HG03025 (cell line): ENCODE measurements around the gene BEAN1.

Experiments used
- ATAC-seq: cut with Tn5 transposase; IDR thresholded peaks from one replicate; pipeline ENCODE4 v1.9.1; 2021; ENCODE audit warnings: mild to moderate bottlenecking, moderate library complexity; ENCODE audit not compliant: unreplicated experiment, low FRiP score

Gene BEAN1

DNA sequence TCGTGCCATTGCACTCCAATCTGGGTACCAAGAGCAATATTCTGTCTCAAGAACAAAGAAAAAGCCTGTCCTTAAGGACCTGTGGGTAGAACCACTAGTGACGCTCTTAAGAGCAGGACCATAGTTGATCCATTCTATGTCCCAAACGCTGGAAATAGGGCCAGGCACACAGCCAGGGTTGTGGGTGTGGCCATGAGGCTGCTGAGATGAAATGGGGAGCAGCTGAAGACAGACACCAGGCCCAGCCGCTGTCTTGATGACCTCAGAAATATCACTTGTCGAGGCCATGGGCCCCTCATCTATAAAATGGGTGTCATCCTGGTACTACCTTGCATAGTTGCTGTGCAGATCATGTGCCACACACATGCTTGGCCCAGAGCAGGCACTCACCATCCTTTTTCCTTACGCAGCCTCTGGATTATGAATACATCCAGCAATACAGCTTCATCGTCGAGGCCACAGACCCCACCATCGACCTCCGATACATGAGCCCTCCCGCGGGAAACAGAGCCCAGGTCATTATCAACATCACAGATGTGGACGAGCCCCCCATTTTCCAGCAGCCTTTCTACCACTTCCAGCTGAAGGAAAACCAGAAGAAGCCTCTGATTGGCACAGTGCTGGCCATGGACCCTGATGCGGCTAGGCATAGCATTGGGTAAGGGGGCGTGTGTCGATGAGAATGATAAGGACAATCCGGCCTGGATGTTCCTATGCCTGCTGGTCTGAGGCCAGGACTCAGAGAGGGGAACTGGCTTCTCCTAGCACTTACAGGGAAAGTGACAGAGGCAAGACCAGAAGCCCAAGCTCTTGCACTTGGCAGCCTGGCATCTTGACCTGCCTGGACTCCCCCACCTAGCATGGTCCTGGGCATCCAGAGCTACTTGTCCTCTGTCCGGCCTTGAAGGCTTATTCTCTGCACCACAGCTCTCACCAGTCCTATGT lies 35.1 kb upstream of the BEAN1 start:
- no peak for ATAC-seq

- no peak for ATAC-seq
These were observed 31.1 kb upstream of the BEAN1 start for GRCh38 chr16:66395806-66396555.

GRCh38 chr16:66397736-66398433 lies 29.2 kb upstream of the BEAN1 start:
- ATAC-seq = no peak

GRCh38 chr16:66399031-66399430 lies 28.1 kb upstream of the BEAN1 start:
- ATAC-seq = no peak

DNA sequence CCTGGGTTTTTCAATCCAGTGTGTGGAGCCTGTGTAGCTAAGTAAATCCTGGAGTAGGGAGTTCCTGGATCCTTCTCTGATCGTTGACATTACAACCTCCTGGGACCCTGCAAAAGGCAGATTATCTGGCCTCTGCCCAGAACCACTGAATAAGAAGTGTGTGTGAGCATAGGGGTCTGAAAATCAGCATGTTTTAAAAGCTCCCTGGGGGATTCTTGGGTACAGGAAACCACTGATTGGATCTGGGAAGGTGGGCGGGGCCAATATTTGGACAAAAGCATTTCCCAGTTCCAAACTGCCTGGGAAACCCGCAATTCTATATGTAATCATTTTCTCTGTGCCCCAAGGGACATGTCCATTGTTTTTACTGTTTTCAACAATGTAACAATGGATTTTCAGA lies 27.2 kb upstream of the BEAN1 start:
- ATAC-seq = no peak

- no peak for ATAC-seq
These were observed 26.4 kb upstream of the BEAN1 start for GRCh38 chr16:66400503-66401380.

DNA sequence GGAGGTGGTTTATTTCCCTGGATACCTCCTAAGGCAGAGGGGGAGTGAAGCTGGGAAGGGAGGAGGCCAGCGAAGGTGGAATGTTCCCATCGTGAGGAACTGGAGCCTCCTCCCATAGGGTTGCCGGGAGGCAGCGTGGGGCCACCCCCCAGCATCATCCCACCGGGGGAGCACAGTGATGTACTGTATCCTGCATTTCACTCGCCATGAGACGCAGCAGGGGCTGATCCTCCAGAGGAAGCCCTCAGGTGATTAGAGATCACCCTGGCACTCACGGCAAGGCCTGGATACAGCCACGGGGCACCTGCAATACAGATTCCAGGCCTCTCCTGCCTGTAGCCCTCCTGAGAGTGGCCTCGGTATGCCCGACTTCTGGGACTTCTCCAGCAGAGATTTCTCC lies 25.5 kb upstream of the BEAN1 start:
- no peak for ATAC-seq

DNA sequence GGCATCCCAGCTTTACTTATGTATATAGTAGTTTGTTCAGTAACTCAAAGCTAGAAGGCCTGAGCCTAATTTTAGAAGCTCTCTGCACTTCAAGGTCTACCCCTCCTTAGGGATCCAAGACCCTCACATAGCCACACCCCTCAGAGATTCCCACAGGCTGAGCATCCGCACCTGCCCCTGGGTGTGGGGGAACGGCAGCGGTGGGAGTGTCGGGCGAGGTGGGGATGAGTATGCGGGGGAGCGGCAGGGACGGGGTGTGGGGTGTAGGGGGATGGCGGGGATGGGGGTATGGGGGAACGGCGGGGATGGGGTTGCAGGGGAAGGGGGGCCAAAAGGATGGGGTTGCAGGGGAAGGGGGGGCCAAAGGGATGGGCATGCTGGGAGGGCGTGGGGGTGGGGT lies 24.9 kb upstream of the BEAN1 start:
- ATAC-seq = no peak

DNA sequence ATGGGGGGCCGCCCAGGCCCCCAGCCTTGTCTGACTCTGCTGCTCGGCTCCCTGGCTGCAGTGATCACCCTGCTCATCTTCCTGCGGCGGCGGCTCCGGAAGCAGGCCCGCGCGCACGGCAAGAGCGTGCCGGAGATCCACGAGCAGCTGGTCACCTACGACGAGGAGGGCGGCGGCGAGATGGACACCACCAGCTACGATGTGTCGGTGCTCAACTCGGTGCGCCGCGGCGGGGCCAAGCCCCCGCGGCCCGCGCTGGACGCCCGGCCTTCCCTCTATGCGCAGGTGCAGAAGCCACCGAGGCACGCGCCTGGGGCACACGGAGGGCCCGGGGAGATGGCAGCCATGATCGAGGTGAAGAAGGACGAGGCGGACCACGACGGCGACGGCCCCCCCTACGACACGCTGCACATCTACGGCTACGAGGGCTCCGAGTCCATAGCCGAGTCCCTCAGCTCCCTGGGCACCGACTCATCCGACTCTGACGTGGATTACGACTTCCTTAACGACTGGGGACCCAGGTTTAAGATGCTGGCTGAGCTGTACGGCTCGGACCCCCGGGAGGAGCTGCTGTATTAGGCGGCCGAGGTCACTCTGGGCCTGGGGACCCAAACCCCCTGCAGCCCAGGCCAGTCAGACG lies 24.4 kb upstream of the BEAN1 start:
- ATAC-seq = no peak

GRCh38 chr16:66403531-66404145 lies 23.5 kb upstream of the BEAN1 start:
- no peak for ATAC-seq

- ATAC-seq = no peak
These were observed 21.9 kb upstream of the BEAN1 start for GRCh38 chr16:66405057-66405783.

GRCh38 chr16:66406534-66407221 lies 20.4 kb upstream of the BEAN1 start:
- peak; percentile 70 for ATAC-seq

DNA sequence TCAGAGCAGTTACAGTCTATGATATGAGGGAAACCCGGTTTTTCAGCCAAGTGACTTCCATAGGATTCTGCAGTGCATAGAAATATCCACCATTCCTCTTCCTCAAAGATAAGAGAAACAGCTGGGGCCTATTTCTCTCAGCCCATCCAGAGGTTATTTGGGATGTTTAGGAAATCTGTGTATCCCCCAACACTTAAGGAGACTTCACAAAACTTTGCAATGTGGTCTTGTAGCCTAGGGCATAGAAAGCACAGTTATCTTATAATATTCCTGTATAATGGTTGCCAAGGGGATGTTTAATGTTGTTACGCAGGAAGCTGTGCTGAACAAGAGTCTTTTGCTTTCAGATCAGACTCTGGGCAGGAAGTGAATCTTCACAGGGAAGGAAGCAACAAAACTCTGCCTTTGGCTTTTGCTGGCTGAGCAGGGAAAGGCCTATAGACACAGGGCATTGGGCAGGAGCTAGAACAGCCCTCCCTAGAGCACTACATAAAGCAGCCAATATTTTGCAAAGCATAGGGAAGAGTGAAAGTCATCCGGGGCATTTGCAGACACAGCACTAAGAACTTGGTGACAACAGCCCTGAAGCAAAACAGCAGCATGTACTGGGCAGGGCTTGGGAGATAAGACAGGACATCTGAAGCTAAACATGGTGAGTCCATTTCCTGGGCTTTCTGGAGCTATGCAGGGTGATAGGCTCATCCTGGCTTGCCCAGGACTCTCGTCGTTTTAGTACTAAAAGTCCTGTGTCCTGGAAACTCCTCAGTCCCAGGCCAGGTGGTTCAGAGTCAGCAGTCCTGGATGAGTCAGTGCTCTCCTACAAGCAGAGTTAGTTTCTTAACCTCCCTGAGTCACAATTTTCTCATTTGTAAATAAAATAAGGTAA lies 18.7 kb upstream of the BEAN1 start:
- no peak for ATAC-seq

DNA sequence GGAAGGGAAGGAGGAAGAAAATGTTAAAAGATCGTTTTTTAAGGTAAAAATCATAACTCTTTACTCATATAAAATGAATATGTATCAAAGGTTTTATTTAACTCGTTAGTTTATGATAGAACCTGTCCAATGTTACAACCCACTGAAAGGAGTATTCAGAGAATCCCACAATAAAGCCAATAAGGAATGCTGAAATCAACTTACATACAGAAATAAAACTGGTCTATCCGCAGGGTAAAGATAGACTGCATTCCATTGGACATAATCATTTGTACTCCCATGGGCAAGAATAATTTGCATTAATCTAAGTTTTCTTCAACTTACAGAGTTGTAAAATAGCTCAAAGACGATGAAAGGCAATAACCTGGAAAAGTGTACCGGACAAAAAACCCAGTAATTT lies 17.9 kb upstream of the BEAN1 start:
- no peak for ATAC-seq

DNA sequence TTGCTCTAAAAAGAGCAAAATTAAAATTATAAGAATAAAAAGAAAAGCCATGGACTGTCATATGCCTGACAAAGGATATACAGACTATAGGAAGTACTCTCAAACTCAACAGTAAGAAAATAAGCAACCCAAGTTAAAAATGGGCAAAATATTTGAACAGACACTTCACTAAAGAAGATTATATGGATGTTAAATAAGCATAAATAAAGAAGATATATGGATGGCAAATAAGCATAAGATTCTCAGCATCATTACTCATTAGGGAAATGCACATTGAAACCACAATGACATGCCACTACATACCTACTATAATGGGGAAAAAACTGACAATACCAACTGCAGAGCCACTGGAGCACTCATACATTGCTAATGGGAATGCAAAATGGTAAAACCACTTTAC lies 14.9 kb upstream of the BEAN1 start:
- no peak for ATAC-seq

GRCh38 chr16:66414891-66415290 lies 12.2 kb upstream of the BEAN1 start:
- ATAC-seq = no peak

DNA sequence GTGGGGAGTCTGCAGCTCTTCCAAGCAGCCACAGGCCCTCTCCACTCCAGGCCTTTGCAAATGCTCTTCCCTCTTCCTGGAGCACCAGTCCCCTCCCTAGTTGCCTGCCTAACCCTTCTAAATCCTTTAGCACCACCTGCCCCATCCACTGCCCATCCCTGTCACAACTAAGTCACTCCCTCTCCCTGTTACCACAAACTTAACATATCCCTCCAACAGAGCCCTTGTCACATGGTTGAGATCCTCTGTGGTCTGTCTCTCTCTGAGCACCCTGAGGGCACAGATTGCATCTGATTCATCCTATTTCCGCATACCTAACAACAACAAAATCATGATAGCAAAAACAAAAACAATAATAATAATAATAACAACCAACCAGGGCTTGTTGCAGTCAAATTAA lies 11.0 kb upstream of the BEAN1 start:
- ATAC-seq = no peak
